Astrocyte of the cerebellum (primary cell): ENCODE data around the gene TAGLN2.

Experiments used
- DNase-seq: peaks from one replicate; pipeline ENCODE4 v3.0.0-alpha.2; 2011; ENCODE audit warnings: low read depth
- H3K4me3 ChIP-seq: 2 replicates; pipeline ENCODE4 v1.5.1; 2011; ENCODE audit warnings: mild to moderate bottlenecking, low read depth, low read length, moderate library complexity
- CTCF ChIP-seq: IDR thresholded peaks from 2 replicates; pipeline ENCODE4 v1.5.1; 2012; ENCODE audit warnings: low read length, low read depth, moderate library complexity, mild to moderate bottlenecking; ENCODE audit errors: missing control alignments
- in situ Hi-C: cut with HindIII; loops from 2 replicates; pipeline ENCODE4 v1.10.0; 2017; ENCODE audit warnings: low sequenced_read_pairs

TAGLN2 gene

DNA sequence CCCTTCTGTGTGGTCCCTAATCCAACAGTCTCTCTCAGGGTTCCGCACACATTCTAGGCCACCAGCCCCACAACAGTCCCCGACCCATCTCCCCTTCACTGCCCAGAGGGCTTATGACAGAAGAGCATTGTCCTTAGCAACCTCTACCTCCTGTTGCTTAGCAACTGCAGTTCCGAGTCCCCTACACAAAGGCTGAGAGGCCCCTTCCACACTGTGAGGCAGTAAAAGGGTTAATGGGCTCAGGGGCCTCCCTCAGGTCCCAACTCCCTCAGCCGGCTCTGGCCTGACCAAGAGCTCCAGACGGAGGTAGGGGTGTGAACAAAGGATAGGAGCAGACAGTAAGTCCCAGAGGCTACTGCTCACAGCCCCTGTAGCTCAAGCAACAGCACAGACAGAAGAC lies 15.8 kb upstream of the TAGLN2 start:
- no peak for TF ChIP-seq CTCF
- no peak overlapping the region for H3K4me3 ChIP-seq
- in situ Hi-C loops, result no loop called here
- no peak for DNase-seq

GRCh38 chr1:159940006-159940620 lies 14.8 kb upstream of the TAGLN2 start:
- in situ Hi-C loops, result no loop called here
- TF ChIP-seq CTCF, result no peak
- DNase-seq, result no peak
- no peak overlapping the region for H3K4me3 ChIP-seq

DNA sequence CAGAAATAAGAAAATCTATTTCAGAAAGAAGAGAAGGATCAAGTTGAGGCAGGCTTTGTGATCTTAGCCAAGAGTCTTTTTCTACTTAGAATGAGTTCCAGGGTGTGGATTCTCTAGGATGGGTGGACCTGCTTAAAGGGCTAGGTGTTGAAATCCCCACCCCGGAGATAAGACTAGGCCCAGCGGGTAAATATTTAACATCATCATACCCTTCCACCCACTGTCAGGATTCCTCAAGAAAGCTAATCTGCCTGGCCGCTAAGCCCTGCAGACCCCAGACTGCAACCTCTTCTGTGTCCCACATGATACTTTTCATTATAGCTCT lies 14.3 kb upstream of the TAGLN2 start:
- in situ Hi-C loops, result no loop called here
- DNase-seq, result no peak
- H3K4me3 ChIP-seq, result no peak overlapping the region
- no peak for TF ChIP-seq CTCF

- in situ Hi-C loops, result no loop called here
- no peak for TF ChIP-seq CTCF
- H3K4me3 ChIP-seq, result no peak overlapping the region
- DNase-seq, result no peak
Observed at GRCh38 chr1:159938905-159939677, 13.8 kb upstream of the TAGLN2 start.

- DNase-seq, result no peak
- in situ Hi-C loops, result no loop called here
- H3K4me3 ChIP-seq, result no peak overlapping the region
- no peak for TF ChIP-seq CTCF
Observed at GRCh38 chr1:159938211-159938852, 13.0 kb upstream of the TAGLN2 start.

- H3K4me3 ChIP-seq, result no peak overlapping the region
- no peak for TF ChIP-seq CTCF
- no peak for DNase-seq
- in situ Hi-C loops, result no loop called here
Observed at GRCh38 chr1:159937054-159937750, 11.9 kb upstream of the TAGLN2 start.
